Fibroblast of lung (primary cell): ENCODE measurements around the gene MYO18B. TPM values are rescaled to one million over a fixed set of nuclear protein-coding genes. Genes with fewer than 3 reads are reported as not detected.

Experiments used
- DNase-seq, 2 donors: peaks; one replicate each; pipeline versions ENCODE4 v3.0.0 to v3.0.0-alpha.2; 2010; ENCODE audit warnings: low read depth in 2 of 2
- H2AFZ ChIP-seq: 2 replicates; pipeline ENCODE4 v1.5.1; 2012; ENCODE audit warnings: low read length, control low read depth, inconsistent platforms
- H3K27ac ChIP-seq: 2 replicates; pipeline ENCODE4 v1.5.1; 2011; ENCODE audit warnings: low read length, control low read depth; ENCODE audit not compliant: insufficient read depth
- H3K27me3 ChIP-seq: 2 replicates; pipeline ENCODE4 v1.5.1; 2011; ENCODE audit warnings: mild to moderate bottlenecking, low read length; ENCODE audit not compliant: control insufficient read depth, insufficient read depth
- H3K36me3 ChIP-seq: 2 replicates; pipeline ENCODE4 v1.5.1; 2011; ENCODE audit warnings: low read length; ENCODE audit not compliant: control insufficient read depth, insufficient read depth
- H3K4me1 ChIP-seq: 2 replicates; pipeline ENCODE4 v1.5.1; 2011; ENCODE audit warnings: low read length; ENCODE audit not compliant: control insufficient read depth, insufficient read depth; ENCODE audit errors: extremely low read depth
- H3K4me2 ChIP-seq: 2 replicates; pipeline ENCODE4 v1.5.1; 2011; ENCODE audit warnings: low read length, control low read depth; ENCODE audit not compliant: insufficient read depth; ENCODE audit errors: extremely low read depth
- H3K4me3 ChIP-seq, 4 experiments: fragments of 200-600 bp in 1 of 4; sonication (generic) in 1 of 4; replicated peaks in 1 of 4; 2 replicates each; pipeline ENCODE4 v1.5.1; 2011 to 2016; ENCODE audit warnings: low read length in 4 of 4, low read depth in 3 of 4, mild to moderate bottlenecking in 3 of 4, control low read depth in 2 of 4, inconsistent platforms in 1 of 4, mixed read lengths in 1 of 4; ENCODE audit not compliant: insufficient read depth in 1 of 4; ENCODE audit errors: control extremely low read depth in 1 of 4
- H3K79me2 ChIP-seq: 2 replicates; pipeline ENCODE4 v1.5.1; 2012; ENCODE audit warnings: mild to moderate bottlenecking, low read length, inconsistent platforms; ENCODE audit not compliant: control insufficient read depth, insufficient read depth
- H3K9ac ChIP-seq: 2 replicates; pipeline ENCODE4 v1.5.1; 2011; ENCODE audit warnings: mild to moderate bottlenecking, low read length, control low read depth; ENCODE audit not compliant: insufficient read depth
- H3K9me3 ChIP-seq: 2 replicates; pipeline ENCODE4 v1.5.1; 2012; ENCODE audit warnings: low read depth, low read length; ENCODE audit not compliant: control insufficient read depth, insufficient read depth
- H4K20me1 ChIP-seq: 2 replicates; pipeline ENCODE4 v1.5.1; 2011; ENCODE audit warnings: low read length; ENCODE audit not compliant: control insufficient read depth, insufficient read depth; ENCODE audit errors: extremely low read depth
- CTCF ChIP-seq, 2 donors: IDR thresholded peaks in 1 of 2; conservative IDR thresholded peaks in 1 of 2; 1 replicate in 1 of 2; 2 replicates in 1 of 2; pipeline ENCODE4 v1.5.1; 2011 to 2012; ENCODE audit warnings: low read length in 2 of 2, control low read depth in 1 of 2, inconsistent platforms in 1 of 2, low read depth in 1 of 2, mild to moderate bottlenecking in 1 of 2
- EZH2 ChIP-seq: IDR thresholded peaks from 2 replicates; pipeline ENCODE4 v1.5.1; 2012; ENCODE audit warnings: low read length, control low read depth, mild to moderate bottlenecking; ENCODE audit errors: missing control alignments
- polyA plus RNA-seq, 2 donors: library from polyadenylated mRNA; depleted of rRNA in 1 of 2; stranded (reverse) in 1 of 2; unstranded in 1 of 2; fragments of >200 nt; gene quantifications; 2 replicates each; pipeline ENCODE4 v1.2.1, GENCODE V29; 2011 to 2012; ENCODE audit warnings: missing spikeins in 1 of 2
- total RNA-seq: library from RNA; depleted of rRNA; stranded (reverse); fragments of >200 nt; gene quantifications from 2 replicates; pipeline ENCODE4 v1.2.1, GENCODE V29; 2014

MYO18B gene
- total and polyA plus RNA-seq, 2 donors (not counting 1 experiment from before 2014, with no cell fraction given), result 0.17 TPM; not detected in 1

- H3K4me2 ChIP-seq, result no peak overlapping the region
- H3K9me3 ChIP-seq, result no peaks in the 10 kb centered on the region
- no peaks in the 10 kb centered on the region for H3K36me3 ChIP-seq
- no peak for DNase-seq
- H3K4me1 ChIP-seq, result no peaks in the 10 kb centered on the region
- H3K27ac ChIP-seq, result no peak overlapping the region
- H3K9ac ChIP-seq, result no peak overlapping the region
- no peak for TF ChIP-seq EZH2
- no peak for TF ChIP-seq CTCF (conservative IDR thresholded peaks at IDR 0.05 in 1 of 2, IDR thresholded peaks at IDR 0.05 in 1 of 2; ENCODE audit: low read depth in 1 of 2, low read length in 2 of 2)
- no peaks in the 10 kb centered on the region for H4K20me1 ChIP-seq
- H3K4me3 ChIP-seq, result no peak overlapping the region
- no peaks in the 10 kb centered on the region for H3K79me2 ChIP-seq
- no peak overlapping the region for H2AFZ ChIP-seq
- H3K27me3 ChIP-seq, result peaks cover 2% of the 10 kb centered on the region
These were observed 5.5 kb upstream of the MYO18B start for GRCh38 chr22:25736378-25737011.

DNA sequence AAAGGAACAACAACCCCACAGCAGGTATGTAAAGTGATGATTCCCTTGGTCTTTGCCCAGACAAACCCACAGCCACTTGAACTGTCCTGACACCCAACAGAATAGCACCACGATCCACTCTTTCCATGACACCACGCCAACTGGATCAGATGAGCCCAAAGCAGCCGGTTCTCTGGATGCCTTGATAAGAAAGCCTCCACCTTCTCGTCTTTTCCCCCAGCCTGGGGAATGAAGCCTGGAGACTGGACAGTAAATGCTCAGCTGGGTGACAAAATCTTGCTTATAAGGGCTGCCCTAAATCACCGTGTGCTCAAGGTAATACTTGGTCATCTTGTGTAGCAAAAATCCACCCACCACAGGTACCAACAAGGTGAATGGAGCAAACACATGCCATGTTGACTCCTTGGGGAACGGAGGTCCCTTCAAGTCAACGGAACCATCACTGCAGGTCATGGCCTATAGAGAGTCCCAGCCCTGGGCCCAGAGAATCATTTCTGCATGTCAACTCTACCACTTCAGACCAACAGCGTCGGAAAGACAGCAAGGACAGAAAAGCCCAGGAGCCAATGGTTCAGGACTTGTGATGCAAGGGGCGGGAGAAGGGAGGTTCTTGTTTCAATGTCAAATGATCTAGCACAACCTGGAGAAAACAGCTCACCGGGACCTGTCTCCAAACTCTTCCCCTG, 2.2 kb upstream of the MYO18B start:
- TF ChIP-seq EZH2 (no peak), CTCF (conservative IDR thresholded peaks at IDR 0.05 in 1 of 2, IDR thresholded peaks at IDR 0.05 in 1 of 2; ENCODE audit: low read depth in 1 of 2, low read length in 2 of 2) (no peak)

GRCh38 chr22:25742918-25743708, 1.1 kb downstream of the MYO18B start:
- Histone ChIP-seq H3K27me3 (no peaks in the 10 kb centered on the region), H4K20me1 (no peaks in the 10 kb centered on the region), H3K9ac (no peak overlapping the region), H3K4me3 (no peak overlapping the region), H3K27ac (no peak overlapping the region), H3K9me3 (no peaks in the 10 kb centered on the region), H3K4me2 (no peak overlapping the region), H3K36me3 (no peaks in the 10 kb centered on the region), H3K79me2 (no peaks in the 10 kb centered on the region), H2AFZ (no peak overlapping the region), H3K4me1 (peaks cover 8% of the 10 kb centered on the region)
- TF ChIP-seq EZH2, result no peak
- TF ChIP-seq CTCF (conservative IDR thresholded peaks at IDR 0.05 in 1 of 2, IDR thresholded peaks at IDR 0.05 in 1 of 2; ENCODE audit: low read depth in 1 of 2, low read length in 2 of 2), result no peak
- no peak for DNase-seq

More for the DNA sequence above, 2.2 kb upstream of the MYO18B start:
- H2AFZ ChIP-seq, result no peak overlapping the region
- H4K20me1 ChIP-seq, result no peaks in the 10 kb centered on the region
- no peak overlapping the region for H3K4me2 ChIP-seq
- H3K79me2 ChIP-seq, result no peaks in the 10 kb centered on the region
- no peaks in the 10 kb centered on the region for H3K9me3 ChIP-seq
- H3K4me3 ChIP-seq, result no peak overlapping the region
- DNase-seq, result no peak
- H3K36me3 ChIP-seq, result no peaks in the 10 kb centered on the region
- no peak overlapping the region for H3K27ac ChIP-seq
- H3K9ac ChIP-seq, result no peak overlapping the region
- H3K4me1 ChIP-seq, result no peaks in the 10 kb centered on the region
- H3K27me3 ChIP-seq, result no peaks in the 10 kb centered on the region
